ENCODE results near the gene RABGGTA.

- TF ChIP-seq POLR2A (IDR thresholded peaks at IDR 0.05; ENCODE audit: low read depth, low read length): no peak
- no peak for TF ChIP-seq POLR2AphosphoS5 (IDR thresholded peaks at IDR 0.05; ENCODE audit: low read depth, low read length)
- TF ChIP-seq TAF1 (IDR thresholded peaks at IDR 0.05; ENCODE audit: low read depth, low read length): no peak
Observed at GRCh38 chr14:24284501-24285035, 13.2 kb upstream of the RABGGTA start.
